22Rv1 (cell line): ENCODE results near the gene FAM120A.

Experiments
- CTCF ChIP-seq: fragments of 450-650 bp; IDR thresholded peaks from 2 replicates; pipeline ENCODE4 v1.5.1; 2017; ENCODE audit warnings: mild to moderate bottlenecking
- ZFX ChIP-seq: fragments of 450-650 bp; IDR thresholded peaks from 2 replicates; pipeline ENCODE4 v1.6.1; 2017; ENCODE audit warnings: antibody characterized with exemption, borderline replicate concordance

GRCh38 chr9:93505541-93506132 lies 54.2 kb downstream of the FAM120A start:
- TF ChIP-seq CTCF (no peak), ZFX (no peak)
